NCI-H1930 (cell line): ENCODE data around the gene TPSG1.
A peak's percentile ranks its signal among the peaks of the same experiment; 100 is the strongest.
"Not testable (repeated sequence)": the region's sequence is repeated elsewhere in the genome, so short reads cannot be mapped to it uniquely, and the experiment has no call there.

Experiments
- DNase-seq, 2 experiments: peaks; one replicate each; lab custom pipeline; 2025; lab: John Stamatoyannopoulos, UW

The TPSG1 gene

GRCh38 chr16:1194665-1195392 lies 30.2 kb downstream of the TPSG1 start:
- DNase-seq = peak in 1 of 2 experiments; percentile 40

GRCh38 chr16:1193825-1194581 lies 31.1 kb downstream of the TPSG1 start:
- DNase-seq = no peak

GRCh38 chr16:1193143-1193824 lies 31.8 kb downstream of the TPSG1 start:
- peak; percentile 84 to 89 for DNase-seq

GRCh38 chr16:1192384-1193073 lies 32.5 kb downstream of the TPSG1 start:
- no peak for DNase-seq

- DNase-seq = not testable (repeated sequence)
These were observed 34.3 kb downstream of the TPSG1 start for GRCh38 chr16:1190789-1191188.

- DNase-seq = no peak
These were observed 35.6 kb downstream of the TPSG1 start for GRCh38 chr16:1189455-1189854.

GRCh38 chr16:1188432-1189189 lies 36.5 kb downstream of the TPSG1 start:
- DNase-seq = no peak

- not testable (repeated sequence) for DNase-seq
These were observed 39.4 kb downstream of the TPSG1 start for GRCh38 chr16:1185460-1186207.

GRCh38 chr16:1184980-1185379 lies 40.1 kb downstream of the TPSG1 start:
- no peak for DNase-seq

GRCh38 chr16:1184156-1184868 lies 40.8 kb downstream of the TPSG1 start:
- no peak for DNase-seq

- DNase-seq = no peak
These were observed 41.8 kb downstream of the TPSG1 start for GRCh38 chr16:1182950-1183907.

- DNase-seq = no peak
These were observed 42.8 kb downstream of the TPSG1 start for GRCh38 chr16:1182316-1182671.

- no peak for DNase-seq
These were observed 43.4 kb downstream of the TPSG1 start for GRCh38 chr16:1181404-1182315.

GRCh38 chr16:1180549-1181403 lies 44.3 kb downstream of the TPSG1 start:
- DNase-seq = no peak

GRCh38 chr16:1178295-1178910 lies 46.7 kb downstream of the TPSG1 start:
- no peak for DNase-seq

- no peak for DNase-seq
These were observed 47.3 kb downstream of the TPSG1 start for GRCh38 chr16:1177750-1178149.
